ENCODE measurements around the gene SLC43A3. TPM values are rescaled to one million over a fixed set of nuclear protein-coding genes. Genes with fewer than 3 reads are reported as not detected.
"Not testable (repeated sequence)": the region's sequence is repeated elsewhere in the genome, so short reads cannot be mapped to it uniquely, and the experiment has no call there.

Gene SLC43A3
- total and polyA plus RNA-seq, 5 donors from 2014 or later, result 19.1 to 36.9 (median 24.4) TPM

DNA sequence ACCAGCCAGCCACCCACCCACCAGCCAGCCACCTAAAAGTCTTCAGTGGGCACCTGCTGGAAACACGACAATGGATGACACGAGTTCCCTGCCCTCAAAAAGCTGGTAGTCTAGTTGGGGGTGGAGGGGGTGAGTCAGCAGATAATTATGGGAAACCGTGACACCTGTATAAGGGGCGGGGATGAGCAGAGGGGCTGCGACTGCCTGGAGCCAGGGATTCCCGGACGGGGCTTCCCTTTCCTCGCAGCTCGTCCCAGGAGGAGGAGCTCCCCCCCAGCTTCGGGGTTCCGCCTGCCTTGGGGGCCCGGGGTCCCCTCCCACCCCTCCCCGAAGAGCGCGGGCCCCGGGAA lies 31.1 kb upstream of the SLC43A3 start:
- Histone ChIP-seq H3K9me3 (ENCODE audit: control insufficient read depth in 2 of 2, low read length in 2 of 2) (no peaks in the 10 kb centered on the region), H3K27ac (ENCODE audit: insufficient read depth, low read length, poor library complexity, severe bottlenecking) (no peak overlapping the region), H3K27me3 (ENCODE audit: control insufficient read depth, insufficient read depth, low read length) (peaks cover 10% of the 10 kb centered on the region), H3K36me3 (ENCODE audit: control insufficient read depth, insufficient read depth, low read length) (no peaks in the 10 kb centered on the region), H3K4me3 (ENCODE audit: low read depth, low read length) (no peak overlapping the region), H3K4me1 (ENCODE audit: control insufficient read depth, insufficient read depth, low read length, poor library complexity, severe bottlenecking) (peaks cover 43% of the 10 kb centered on the region)
- Mint-ChIP-seq H3K4me3 (peak overlapping the region in 3 of 4 donors; percentile 79 to 86 (median 82)), H3K4me1 (peaks cover 5 to 34% (median 20%) of the 10 kb centered on the region in 4 donors), H3K9me3 (peaks cover 0 to 4% (median 0%) of the 10 kb centered on the region in 7 donors), H3K27ac (no peak overlapping the region), H3K27me3 (peaks cover 56% of the 10 kb centered on the region), H3K36me3 (no peaks in the 10 kb centered on the region)
- no peak for DNase-seq
- ATAC-seq (ENCODE audit: low read depth in 2 of 2), result no peak

DNA sequence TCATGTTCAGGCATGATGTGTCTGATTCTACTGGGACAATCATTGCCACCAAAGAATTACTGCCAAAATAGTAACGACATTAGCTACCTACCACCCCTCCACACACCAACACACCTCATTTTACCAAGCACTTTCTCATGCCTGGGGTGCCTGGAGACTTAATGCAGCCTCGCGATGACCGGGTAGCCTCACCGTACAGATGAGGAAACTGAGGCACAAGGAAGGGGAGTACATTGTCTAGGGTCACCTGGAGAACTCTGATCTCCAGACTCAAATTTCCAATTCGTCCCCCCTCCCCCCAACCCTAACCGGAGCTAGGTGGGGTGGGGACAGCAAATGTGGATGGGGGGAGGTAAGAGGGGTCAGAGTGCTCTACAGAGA lies 30.7 kb upstream of the SLC43A3 start:
- no peak overlapping the region for H3K27ac Mint-ChIP-seq
- peak; percentile 9 to 24 for ATAC-seq (ENCODE audit: low read depth in 2 of 2)
- H3K27me3 ChIP-seq (ENCODE audit: control insufficient read depth, insufficient read depth, low read length), result peaks cover 10% of the 10 kb centered on the region

DNA sequence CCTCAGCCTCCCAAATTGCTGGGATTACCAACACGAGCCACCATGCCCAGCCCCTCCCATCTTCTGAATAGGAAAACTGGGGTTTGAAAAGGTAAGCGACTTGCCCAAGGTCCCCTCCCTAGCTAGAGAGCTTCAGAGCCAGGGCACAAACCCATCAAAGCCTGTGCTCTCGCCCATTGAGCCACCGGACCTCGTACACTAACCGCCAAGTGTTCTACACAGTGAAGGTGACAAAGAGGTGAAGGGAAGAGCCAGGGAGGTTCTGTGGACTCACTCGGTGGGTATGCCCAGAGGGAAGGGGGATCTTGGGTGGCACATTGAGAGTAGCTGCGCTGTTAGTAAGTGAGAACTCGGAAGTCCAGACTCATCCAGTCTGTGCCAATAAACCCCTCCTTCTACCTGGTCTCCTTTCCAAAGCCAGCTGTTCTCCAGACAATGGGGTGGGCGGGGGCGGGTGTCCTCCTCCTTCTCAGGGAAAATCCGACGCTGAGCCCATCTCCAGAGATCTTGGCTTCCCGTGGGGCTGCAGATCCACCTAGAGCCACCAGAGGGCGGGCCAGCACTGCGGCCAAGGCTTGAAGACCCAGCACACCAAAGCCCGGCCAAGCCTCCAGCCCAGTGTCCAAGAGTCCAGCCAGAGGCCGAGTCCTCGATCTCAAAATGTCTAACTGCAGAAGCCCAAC lies 30.2 kb upstream of the SLC43A3 start:
- Histone ChIP-seq H3K4me3 (ENCODE audit: low read depth, low read length) (no peak overlapping the region), H3K27me3 (ENCODE audit: control insufficient read depth, insufficient read depth, low read length) (peaks cover 10% of the 10 kb centered on the region), H3K36me3 (ENCODE audit: control insufficient read depth, insufficient read depth, low read length) (no peaks in the 10 kb centered on the region), H3K27ac (ENCODE audit: insufficient read depth, low read length, poor library complexity, severe bottlenecking) (no peak overlapping the region), H3K9me3 (ENCODE audit: control insufficient read depth in 2 of 2, low read length in 2 of 2) (no peaks in the 10 kb centered on the region), H3K4me1 (ENCODE audit: control insufficient read depth, insufficient read depth, low read length, poor library complexity, severe bottlenecking) (peaks cover 43% of the 10 kb centered on the region)
- Mint-ChIP-seq H3K9me3 (peaks cover 0 to 4% (median 0%) of the 10 kb centered on the region in 7 donors), H3K36me3 (no peaks in the 10 kb centered on the region), H3K27ac (no peak overlapping the region), H3K4me1 (peaks cover 5 to 34% (median 18%) of the 10 kb centered on the region in 4 donors), H3K27me3 (peaks cover 53% of the 10 kb centered on the region), H3K4me3 (peak overlapping the region; percentile 75 to 86 (median 80))
- DNase-seq (peak; percentile 55 to 65 (median 61)), ATAC-seq (ENCODE audit: low read depth in 2 of 2) (peak; percentile 59 to 62)

More for the DNA sequence above, 30.7 kb upstream of the SLC43A3 start:
- no peak for DNase-seq
- H3K4me3 ChIP-seq (ENCODE audit: low read depth, low read length), result no peak overlapping the region
- H3K27me3 Mint-ChIP-seq, result peaks cover 52% of the 10 kb centered on the region
- H3K9me3 ChIP-seq (ENCODE audit: control insufficient read depth in 2 of 2, low read length in 2 of 2), result no peaks in the 10 kb centered on the region
- H3K27ac ChIP-seq (ENCODE audit: insufficient read depth, low read length, poor library complexity, severe bottlenecking), result no peak overlapping the region
- peak overlapping the region; percentile 75 to 86 (median 80) for H3K4me3 Mint-ChIP-seq
- peaks cover 43% of the 10 kb centered on the region for H3K4me1 ChIP-seq (ENCODE audit: control insufficient read depth, insufficient read depth, low read length, poor library complexity, severe bottlenecking)
- H3K36me3 ChIP-seq (ENCODE audit: control insufficient read depth, insufficient read depth, low read length), result no peaks in the 10 kb centered on the region
- no peaks in the 10 kb centered on the region for H3K36me3 Mint-ChIP-seq
- peaks cover 0 to 4% (median 0%) of the 10 kb centered on the region in 7 donors for H3K9me3 Mint-ChIP-seq
- peaks cover 5 to 34% (median 18%) of the 10 kb centered on the region in 4 donors for H3K4me1 Mint-ChIP-seq

DNA sequence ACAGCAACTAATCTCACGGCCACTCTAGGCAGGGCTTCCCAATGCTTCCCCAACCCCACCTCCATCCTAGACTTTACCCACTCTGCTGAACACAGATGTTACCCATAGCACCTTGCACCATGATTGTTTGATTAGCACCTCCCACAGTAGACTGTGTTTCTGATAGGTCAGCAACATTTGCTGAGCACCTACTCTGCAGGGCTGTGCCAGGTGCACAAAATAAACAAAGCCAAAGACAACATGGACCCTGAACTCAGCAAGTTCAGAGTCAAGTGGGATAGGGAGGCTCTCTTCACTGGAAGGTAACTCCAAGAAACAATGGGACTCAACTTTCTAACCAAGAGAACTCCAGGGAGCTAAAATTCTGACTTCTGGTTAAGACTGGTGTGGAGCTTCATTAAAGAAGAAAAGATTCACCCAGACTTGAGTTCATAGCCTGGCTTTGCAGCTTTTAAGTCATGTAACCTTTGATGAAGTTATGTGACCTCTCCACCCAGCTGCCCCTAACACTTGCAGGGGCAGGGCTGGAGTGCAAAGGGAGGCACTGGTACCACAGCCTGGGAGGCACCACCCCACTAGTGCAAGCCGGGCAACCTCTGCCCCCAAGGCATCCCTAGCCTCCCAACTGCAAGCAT lies 26.7 kb upstream of the SLC43A3 start:
- H3K27me3 ChIP-seq (ENCODE audit: control insufficient read depth, insufficient read depth, low read length), result peaks cover 6% of the 10 kb centered on the region
- H3K9me3 ChIP-seq (ENCODE audit: control insufficient read depth in 2 of 2, low read length in 2 of 2), result no peaks in the 10 kb centered on the region
- Mint-ChIP-seq H3K27me3 (peaks cover 47% of the 10 kb centered on the region), H3K9me3 (peaks cover 0 to 1% (median 0%) of the 10 kb centered on the region in 7 donors), H3K36me3 (no peaks in the 10 kb centered on the region), H3K4me3 (no peak overlapping the region), H3K4me1 (peaks cover 0 to 14% (median 7%) of the 10 kb centered on the region in 4 donors), H3K27ac (no peak overlapping the region)
- H3K36me3 ChIP-seq (ENCODE audit: control insufficient read depth, insufficient read depth, low read length), result no peaks in the 10 kb centered on the region
- H3K27ac ChIP-seq (ENCODE audit: insufficient read depth, low read length, poor library complexity, severe bottlenecking), result no peak overlapping the region
- H3K4me1 ChIP-seq (ENCODE audit: control insufficient read depth, insufficient read depth, low read length, poor library complexity, severe bottlenecking), result peaks cover 18% of the 10 kb centered on the region
- no peak for ATAC-seq (ENCODE audit: low read depth in 2 of 2)
- DNase-seq, result no peak
- H3K4me3 ChIP-seq (ENCODE audit: low read depth, low read length), result no peak overlapping the region

DNA sequence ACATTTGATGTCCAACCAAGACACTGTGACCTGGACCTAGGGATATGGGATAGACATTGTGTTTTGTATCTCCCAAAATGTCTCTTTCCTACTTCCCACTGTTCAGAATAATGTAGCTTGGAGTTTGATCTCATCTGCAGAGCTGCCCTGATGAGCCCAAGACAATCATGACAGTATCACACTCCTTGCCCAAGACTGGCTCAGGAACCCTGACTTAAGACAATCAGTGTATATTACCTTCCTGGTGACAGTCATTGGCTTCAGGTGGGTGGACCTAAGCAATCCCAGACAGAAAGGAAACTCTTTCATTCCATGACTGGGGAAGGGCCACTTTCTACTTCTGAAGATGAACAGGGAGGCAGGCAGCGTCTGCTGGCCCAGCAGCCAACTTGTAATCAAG lies 19.1 kb upstream of the SLC43A3 start:
- ATAC-seq (ENCODE audit: low read depth in 2 of 2) (no peak), DNase-seq (no peak)
- Histone ChIP-seq H3K27me3 (ENCODE audit: control insufficient read depth, insufficient read depth, low read length) (no peaks in the 10 kb centered on the region), H3K9me3 (ENCODE audit: control insufficient read depth in 2 of 2, low read length in 2 of 2) (no peaks in the 10 kb centered on the region), H3K4me1 (ENCODE audit: control insufficient read depth, insufficient read depth, low read length, poor library complexity, severe bottlenecking) (no peaks in the 10 kb centered on the region), H3K36me3 (ENCODE audit: control insufficient read depth, insufficient read depth, low read length) (no peaks in the 10 kb centered on the region), H3K4me3 (ENCODE audit: low read depth, low read length) (no peak overlapping the region), H3K27ac (ENCODE audit: insufficient read depth, low read length, poor library complexity, severe bottlenecking) (no peak overlapping the region)
- Mint-ChIP-seq H3K27ac (no peak overlapping the region), H3K36me3 (no peaks in the 10 kb centered on the region), H3K4me1 (no peaks in the 10 kb centered on the region), H3K27me3 (peaks cover 19% of the 10 kb centered on the region), H3K9me3 (peaks cover 0 to 2% (median 0%) of the 10 kb centered on the region in 7 donors), H3K4me3 (no peak overlapping the region)

DNA sequence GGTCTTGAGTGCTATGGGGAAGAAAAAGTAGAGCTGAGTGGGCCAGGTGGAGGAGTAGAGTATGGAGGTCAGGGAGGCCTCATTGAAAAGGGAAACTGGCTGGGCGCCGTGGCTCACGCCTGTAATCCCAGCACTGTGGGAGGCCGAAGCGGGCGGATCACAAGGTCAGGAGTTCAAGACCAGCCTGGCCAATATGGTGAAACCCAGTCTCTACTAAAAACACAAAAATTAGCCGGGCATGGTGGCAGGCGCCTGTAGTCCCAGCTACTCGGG lies 18.1 kb upstream of the SLC43A3 start:
- H3K36me3 Mint-ChIP-seq; H3K4me3 Mint-ChIP-seq; H3K27ac ChIP-seq (ENCODE audit: insufficient read depth, low read length, poor library complexity, severe bottlenecking); H3K36me3 ChIP-seq (ENCODE audit: control insufficient read depth, insufficient read depth, low read length); H3K9me3 ChIP-seq (ENCODE audit: control insufficient read depth in 2 of 2, low read length in 2 of 2); H3K4me3 ChIP-seq (ENCODE audit: low read depth, low read length); ATAC-seq (ENCODE audit: low read depth in 2 of 2); H3K4me1 ChIP-seq (ENCODE audit: control insufficient read depth, insufficient read depth, low read length, poor library complexity, severe bottlenecking); H3K9me3 Mint-ChIP-seq; H3K27ac Mint-ChIP-seq; DNase-seq; H3K4me1 Mint-ChIP-seq; H3K27me3 ChIP-seq (ENCODE audit: control insufficient read depth, insufficient read depth, low read length): not testable (repeated sequence)
- peaks cover 19% of the 10 kb centered on the region for H3K27me3 Mint-ChIP-seq

DNA sequence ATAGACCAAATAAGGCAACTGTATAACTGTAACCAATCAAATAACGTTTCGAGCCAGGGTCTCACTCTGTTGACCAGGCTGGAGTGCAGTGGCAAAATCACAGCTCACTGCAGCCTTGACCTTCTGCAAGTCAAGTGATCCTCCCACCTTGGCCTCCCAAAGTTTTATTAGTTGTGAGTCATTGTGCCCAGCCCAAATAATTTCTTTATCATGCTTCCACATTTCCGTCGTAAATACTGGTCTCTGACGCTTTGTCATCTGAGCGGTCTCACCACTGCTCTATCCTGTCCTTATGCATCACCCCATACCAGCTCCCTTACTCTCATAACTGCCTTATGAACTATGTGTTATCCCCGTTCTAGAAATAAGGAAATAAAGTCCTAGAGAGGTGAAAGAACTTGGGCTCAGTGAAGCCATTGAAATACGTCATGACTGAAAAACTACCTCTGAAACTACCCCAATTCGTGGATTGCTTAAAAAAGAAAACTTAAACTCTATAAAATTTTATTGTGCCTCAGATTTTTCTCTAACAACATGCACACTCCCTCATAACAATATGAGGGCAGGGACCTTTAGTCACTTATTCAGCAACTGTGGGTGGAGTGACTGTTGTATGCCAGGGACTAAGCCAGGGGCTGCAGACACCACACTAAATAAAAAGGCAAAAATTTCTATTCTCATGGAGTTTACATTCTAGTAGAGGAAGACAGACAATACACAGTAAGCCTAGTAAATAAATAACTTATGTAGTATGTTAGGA lies 17.6 kb upstream of the SLC43A3 start:
- Mint-ChIP-seq H3K27me3 (peaks cover 15% of the 10 kb centered on the region), H3K4me3 (no peak overlapping the region), H3K36me3 (no peaks in the 10 kb centered on the region), H3K9me3 (peaks cover 0 to 2% (median 0%) of the 10 kb centered on the region in 7 donors), H3K27ac (no peak overlapping the region), H3K4me1 (no peaks in the 10 kb centered on the region)
- Histone ChIP-seq H3K27ac (ENCODE audit: insufficient read depth, low read length, poor library complexity, severe bottlenecking) (no peak overlapping the region), H3K27me3 (ENCODE audit: control insufficient read depth, insufficient read depth, low read length) (no peaks in the 10 kb centered on the region), H3K36me3 (ENCODE audit: control insufficient read depth, insufficient read depth, low read length) (no peaks in the 10 kb centered on the region), H3K4me1 (ENCODE audit: control insufficient read depth, insufficient read depth, low read length, poor library complexity, severe bottlenecking) (no peaks in the 10 kb centered on the region), H3K4me3 (ENCODE audit: low read depth, low read length) (no peak overlapping the region), H3K9me3 (ENCODE audit: control insufficient read depth in 2 of 2, low read length in 2 of 2) (no peaks in the 10 kb centered on the region)
- ATAC-seq (ENCODE audit: low read depth in 2 of 2), result no peak
- no peak for DNase-seq
